HEK293 (cell line): ENCODE results near the gene CYP2S1.

Source experiments
- KLF16 ChIP-seq: fragments of 450-650 bp; formaldehyde crosslinking; IDR thresholded peaks from 2 replicates; pipeline ENCODE4 v1.5.1; 2017; ENCODE audit warnings: missing biosample characterization, missing genetic modification characterization
- KLF9 ChIP-seq: fragments of 450-650 bp; formaldehyde crosslinking; IDR thresholded peaks from 2 replicates; pipeline ENCODE4 v1.5.1; 2016; ENCODE audit warnings: missing biosample characterization, missing genetic modification characterization, low read depth
- RBAK ChIP-seq: fragments of 450-650 bp; formaldehyde crosslinking; IDR thresholded peaks from 2 replicates; pipeline ENCODE4 v1.5.1; 2016; ENCODE audit warnings: missing biosample characterization, missing genetic modification characterization
- YY2 ChIP-seq: fragments of 450-650 bp; formaldehyde crosslinking; IDR thresholded peaks from 2 replicates; pipeline ENCODE4 v1.5.1; 2016; ENCODE audit warnings: missing biosample characterization, missing genetic modification characterization
- ZBTB20 ChIP-seq: fragments of 450-650 bp; formaldehyde crosslinking; IDR thresholded peaks from 2 replicates; pipeline ENCODE4 v1.5.1; 2016; ENCODE audit warnings: missing biosample characterization, missing genetic modification characterization
- ZBTB48 ChIP-seq: fragments of 450-650 bp; formaldehyde crosslinking; IDR thresholded peaks from 2 replicates; pipeline ENCODE4 v1.5.1; 2016; ENCODE audit warnings: missing biosample characterization, missing genetic modification characterization
- ZIC2 ChIP-seq: fragments of 450-650 bp; formaldehyde crosslinking; IDR thresholded peaks from 2 replicates; pipeline ENCODE4 v1.5.1; 2016; ENCODE audit warnings: missing biosample characterization, missing genetic modification characterization
- ZNF112 ChIP-seq: fragments of 450-650 bp; formaldehyde crosslinking; IDR thresholded peaks from 2 replicates; pipeline ENCODE4 v1.5.0; 2017; ENCODE audit warnings: missing biosample characterization, missing genetic modification characterization
- ZNF184 ChIP-seq: fragments of 450-650 bp; IDR thresholded peaks from 2 replicates; pipeline ENCODE4 v1.5.1; 2018; ENCODE audit warnings: missing biosample characterization, mild to moderate bottlenecking, missing genetic modification characterization
- ZNF2 ChIP-seq: fragments of 450-650 bp; formaldehyde crosslinking; IDR thresholded peaks from 2 replicates; pipeline ENCODE4 v1.5.1; 2016; ENCODE audit warnings: missing biosample characterization, missing genetic modification characterization
- ZNF221 ChIP-seq: fragments of 450-650 bp; formaldehyde crosslinking; IDR thresholded peaks from 2 replicates; pipeline ENCODE4 v1.5.1; 2017; ENCODE audit warnings: missing biosample characterization, missing genetic modification characterization, borderline replicate concordance
- ZNF521 ChIP-seq: fragments of 450-650 bp; formaldehyde crosslinking; IDR thresholded peaks from 2 replicates; pipeline ENCODE4 v1.5.1; 2017; ENCODE audit warnings: missing biosample characterization, mild to moderate bottlenecking, missing genetic modification characterization
- ZNF558 ChIP-seq: fragments of 450-650 bp; formaldehyde crosslinking; IDR thresholded peaks from 2 replicates; pipeline ENCODE4 v1.5.1; 2016; ENCODE audit warnings: missing biosample characterization, missing genetic modification characterization
- ZNF624 ChIP-seq: fragments of 450-650 bp; formaldehyde crosslinking; IDR thresholded peaks from 2 replicates; pipeline ENCODE4 v1.5.1; 2017; ENCODE audit warnings: missing biosample characterization, missing genetic modification characterization
- ZNF692 ChIP-seq: fragments of 450-650 bp; formaldehyde crosslinking; IDR thresholded peaks from 2 replicates; pipeline ENCODE4 v1.5.1; 2016; ENCODE audit warnings: missing biosample characterization, missing genetic modification characterization
- ZNF785 ChIP-seq: fragments of 450-650 bp; formaldehyde crosslinking; IDR thresholded peaks from 2 replicates; pipeline ENCODE4 v1.5.1; 2016; ENCODE audit warnings: missing biosample characterization, missing genetic modification characterization
- ZNF792 ChIP-seq: fragments of 450-650 bp; formaldehyde crosslinking; IDR thresholded peaks from 2 replicates; pipeline ENCODE4 v1.5.1; 2016; ENCODE audit warnings: missing biosample characterization, missing genetic modification characterization
- ZSCAN30 ChIP-seq: fragments of 450-650 bp; IDR thresholded peaks from 2 replicates; pipeline ENCODE4 v1.5.1; 2018; ENCODE audit warnings: missing biosample characterization, mild to moderate bottlenecking, missing genetic modification characterization, moderate library complexity
- TF ChIP-seq, protein P1 (sequence below): fragments of 450-650 bp; formaldehyde crosslinking; IDR thresholded peaks from 2 replicates; pipeline ENCODE4 v1.5.1; 2016; ENCODE audit warnings: missing biosample characterization, missing genetic modification characterization
- TF ChIP-seq, protein P2 (sequence below): fragments of 450-650 bp; formaldehyde crosslinking; IDR thresholded peaks from 2 replicates; pipeline ENCODE4 v1.5.1; 2016; ENCODE audit warnings: missing biosample characterization, missing genetic modification characterization, borderline replicate concordance
- TF ChIP-seq, protein P3 (sequence below): fragments of 450-650 bp; formaldehyde crosslinking; IDR thresholded peaks from 2 replicates; pipeline ENCODE4 v1.5.1; 2016; ENCODE audit warnings: missing biosample characterization, missing genetic modification characterization
- TF ChIP-seq, protein P4 (sequence below): fragments of 450-650 bp; formaldehyde crosslinking; IDR thresholded peaks from 2 replicates; pipeline ENCODE4 v1.5.1; 2016; ENCODE audit warnings: missing biosample characterization, missing genetic modification characterization, borderline replicate concordance

Gene CYP2S1

DNA sequence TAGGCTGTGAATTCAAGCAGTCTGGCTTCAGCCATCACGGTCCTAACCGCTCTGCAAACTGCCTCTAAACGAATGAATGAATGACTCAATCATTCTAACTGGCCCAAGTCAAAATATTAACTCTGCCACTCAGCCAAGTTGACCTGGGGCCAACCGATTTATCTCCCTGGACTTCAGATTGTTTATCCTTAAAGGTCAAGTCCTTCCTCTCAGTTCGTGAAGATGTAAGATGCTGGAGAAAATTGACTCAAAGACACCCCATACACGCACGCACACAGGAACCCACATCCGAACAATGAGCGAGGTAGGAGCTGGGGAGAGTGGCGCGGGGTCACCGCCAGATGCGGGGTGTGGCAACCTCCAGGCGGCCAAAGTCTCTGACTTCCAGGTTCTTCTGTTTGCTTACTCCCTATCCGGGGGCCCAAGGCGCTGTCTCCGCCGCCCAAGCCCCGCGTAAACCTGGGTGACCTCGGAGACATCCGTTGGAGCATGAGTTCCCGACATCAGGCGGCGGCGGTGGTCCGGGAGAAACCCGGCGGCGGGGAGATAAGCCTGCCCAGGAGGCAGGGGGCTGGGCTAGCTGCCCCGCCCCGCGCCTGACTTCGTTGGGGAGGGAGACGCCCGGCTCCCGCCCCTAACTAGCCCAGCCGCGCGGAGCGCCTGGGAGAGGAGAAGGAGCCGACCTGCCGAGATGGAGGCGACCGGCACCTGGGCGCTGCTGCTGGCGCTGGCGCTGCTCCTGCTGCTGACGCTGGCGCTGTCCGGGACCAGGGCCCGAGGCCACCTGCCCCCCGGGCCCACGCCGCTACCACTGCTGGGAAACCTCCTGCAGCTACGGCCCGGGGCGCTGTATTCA, at the start of gene CYP2S1 (continued):
- TF ChIP-seq, protein P1, sequence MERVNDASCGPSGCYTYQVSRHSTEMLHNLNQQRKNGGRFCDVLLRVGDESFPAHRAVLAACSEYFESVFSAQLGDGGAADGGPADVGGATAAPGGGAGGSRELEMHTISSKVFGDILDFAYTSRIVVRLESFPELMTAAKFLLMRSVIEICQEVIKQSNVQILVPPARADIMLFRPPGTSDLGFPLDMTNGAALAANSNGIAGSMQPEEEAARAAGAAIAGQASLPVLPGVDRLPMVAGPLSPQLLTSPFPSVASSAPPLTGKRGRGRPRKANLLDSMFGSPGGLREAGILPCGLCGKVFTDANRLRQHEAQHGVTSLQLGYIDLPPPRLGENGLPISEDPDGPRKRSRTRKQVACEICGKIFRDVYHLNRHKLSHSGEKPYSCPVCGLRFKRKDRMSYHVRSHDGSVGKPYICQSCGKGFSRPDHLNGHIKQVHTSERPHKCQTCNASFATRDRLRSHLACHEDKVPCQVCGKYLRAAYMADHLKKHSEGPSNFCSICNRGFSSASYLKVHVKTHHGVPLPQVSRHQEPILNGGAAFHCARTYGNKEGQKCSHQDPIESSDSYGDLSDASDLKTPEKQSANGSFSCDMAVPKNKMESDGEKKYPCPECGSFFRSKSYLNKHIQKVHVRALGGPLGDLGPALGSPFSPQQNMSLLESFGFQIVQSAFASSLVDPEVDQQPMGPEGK (tag by site-specific recombination), result peak; percentile 47; the same call in 1 of the 2 replicates
- no peak for TF ChIP-seq ZNF792 (tag by site-specific recombination)
- TF ChIP-seq, protein P2, sequence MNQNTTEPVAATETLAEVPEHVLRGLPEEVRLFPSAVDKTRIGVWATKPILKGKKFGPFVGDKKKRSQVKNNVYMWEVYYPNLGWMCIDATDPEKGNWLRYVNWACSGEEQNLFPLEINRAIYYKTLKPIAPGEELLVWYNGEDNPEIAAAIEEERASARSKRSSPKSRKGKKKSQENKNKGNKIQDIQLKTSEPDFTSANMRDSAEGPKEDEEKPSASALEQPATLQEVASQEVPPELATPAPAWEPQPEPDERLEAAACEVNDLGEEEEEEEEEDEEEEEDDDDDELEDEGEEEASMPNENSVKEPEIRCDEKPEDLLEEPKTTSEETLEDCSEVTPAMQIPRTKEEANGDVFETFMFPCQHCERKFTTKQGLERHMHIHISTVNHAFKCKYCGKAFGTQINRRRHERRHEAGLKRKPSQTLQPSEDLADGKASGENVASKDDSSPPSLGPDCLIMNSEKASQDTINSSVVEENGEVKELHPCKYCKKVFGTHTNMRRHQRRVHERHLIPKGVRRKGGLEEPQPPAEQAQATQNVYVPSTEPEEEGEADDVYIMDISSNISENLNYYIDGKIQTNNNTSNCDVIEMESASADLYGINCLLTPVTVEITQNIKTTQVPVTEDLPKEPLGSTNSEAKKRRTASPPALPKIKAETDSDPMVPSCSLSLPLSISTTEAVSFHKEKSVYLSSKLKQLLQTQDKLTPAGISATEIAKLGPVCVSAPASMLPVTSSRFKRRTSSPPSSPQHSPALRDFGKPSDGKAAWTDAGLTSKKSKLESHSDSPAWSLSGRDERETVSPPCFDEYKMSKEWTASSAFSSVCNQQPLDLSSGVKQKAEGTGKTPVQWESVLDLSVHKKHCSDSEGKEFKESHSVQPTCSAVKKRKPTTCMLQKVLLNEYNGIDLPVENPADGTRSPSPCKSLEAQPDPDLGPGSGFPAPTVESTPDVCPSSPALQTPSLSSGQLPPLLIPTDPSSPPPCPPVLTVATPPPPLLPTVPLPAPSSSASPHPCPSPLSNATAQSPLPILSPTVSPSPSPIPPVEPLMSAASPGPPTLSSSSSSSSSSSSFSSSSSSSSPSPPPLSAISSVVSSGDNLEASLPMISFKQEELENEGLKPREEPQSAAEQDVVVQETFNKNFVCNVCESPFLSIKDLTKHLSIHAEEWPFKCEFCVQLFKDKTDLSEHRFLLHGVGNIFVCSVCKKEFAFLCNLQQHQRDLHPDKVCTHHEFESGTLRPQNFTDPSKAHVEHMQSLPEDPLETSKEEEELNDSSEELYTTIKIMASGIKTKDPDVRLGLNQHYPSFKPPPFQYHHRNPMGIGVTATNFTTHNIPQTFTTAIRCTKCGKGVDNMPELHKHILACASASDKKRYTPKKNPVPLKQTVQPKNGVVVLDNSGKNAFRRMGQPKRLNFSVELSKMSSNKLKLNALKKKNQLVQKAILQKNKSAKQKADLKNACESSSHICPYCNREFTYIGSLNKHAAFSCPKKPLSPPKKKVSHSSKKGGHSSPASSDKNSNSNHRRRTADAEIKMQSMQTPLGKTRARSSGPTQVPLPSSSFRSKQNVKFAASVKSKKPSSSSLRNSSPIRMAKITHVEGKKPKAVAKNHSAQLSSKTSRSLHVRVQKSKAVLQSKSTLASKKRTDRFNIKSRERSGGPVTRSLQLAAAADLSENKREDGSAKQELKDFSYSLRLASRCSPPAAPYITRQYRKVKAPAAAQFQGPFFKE (tag by site-specific recombination), result no peak
- no peak for TF ChIP-seq ZNF221
- no peak for TF ChIP-seq RBAK (tag by site-specific recombination)
- 0 out of 2 replicates have a peak, but pooled peaks have one; percentile 80 for TF ChIP-seq ZBTB48 (tag by site-specific recombination)
- TF ChIP-seq ZNF624 (tag by site-specific recombination), result no peak
- no peak for TF ChIP-seq ZSCAN30 (tag by site-specific recombination)
- 0 out of 2 replicates have a peak, but pooled peaks have one; percentile 31 for TF ChIP-seq KLF16 (tag by site-specific recombination)
- TF ChIP-seq YY2 (tag by site-specific recombination), result no peak
- TF ChIP-seq, protein P3, sequence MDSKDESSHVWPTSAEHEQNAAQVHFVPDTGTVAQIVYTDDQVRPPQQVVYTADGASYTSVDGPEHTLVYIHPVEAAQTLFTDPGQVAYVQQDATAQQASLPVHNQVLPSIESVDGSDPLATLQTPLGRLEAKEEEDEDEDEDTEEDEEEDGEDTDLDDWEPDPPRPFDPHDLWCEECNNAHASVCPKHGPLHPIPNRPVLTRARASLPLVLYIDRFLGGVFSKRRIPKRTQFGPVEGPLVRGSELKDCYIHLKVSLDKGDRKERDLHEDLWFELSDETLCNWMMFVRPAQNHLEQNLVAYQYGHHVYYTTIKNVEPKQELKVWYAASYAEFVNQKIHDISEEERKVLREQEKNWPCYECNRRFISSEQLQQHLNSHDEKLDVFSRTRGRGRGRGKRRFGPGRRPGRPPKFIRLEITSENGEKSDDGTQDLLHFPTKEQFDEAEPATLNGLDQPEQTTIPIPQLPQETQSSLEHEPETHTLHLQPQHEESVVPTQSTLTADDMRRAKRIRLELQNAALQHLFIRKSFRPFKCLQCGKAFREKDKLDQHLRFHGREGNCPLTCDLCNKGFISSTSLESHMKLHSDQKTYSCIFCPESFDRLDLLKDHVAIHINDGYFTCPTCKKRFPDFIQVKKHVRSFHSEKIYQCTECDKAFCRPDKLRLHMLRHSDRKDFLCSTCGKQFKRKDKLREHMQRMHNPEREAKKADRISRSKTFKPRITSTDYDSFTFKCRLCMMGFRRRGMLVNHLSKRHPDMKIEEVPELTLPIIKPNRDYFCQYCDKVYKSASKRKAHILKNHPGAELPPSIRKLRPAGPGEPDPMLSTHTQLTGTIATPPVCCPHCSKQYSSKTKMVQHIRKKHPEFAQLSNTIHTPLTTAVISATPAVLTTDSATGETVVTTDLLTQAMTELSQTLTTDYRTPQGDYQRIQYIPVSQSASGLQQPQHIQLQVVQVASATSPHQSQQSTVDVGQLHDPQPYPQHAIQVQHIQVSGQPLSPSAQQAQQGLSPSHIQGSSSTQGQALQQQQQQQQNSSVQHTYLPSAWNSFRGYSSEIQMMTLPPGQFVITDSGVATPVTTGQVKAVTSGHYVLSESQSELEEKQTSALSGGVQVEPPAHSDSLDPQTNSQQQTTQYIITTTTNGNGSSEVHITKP (tag by site-specific recombination), result 0 out of 2 replicates have a peak, but pooled peaks have one; percentile 22
- TF ChIP-seq ZNF2 (tag by site-specific recombination), result no peak
- TF ChIP-seq ZNF558 (tag by site-specific recombination), result no peak
- no peak for TF ChIP-seq ZNF785 (tag by site-specific recombination)
- no peak for TF ChIP-seq ZNF112 (tag by site-specific recombination)
- peak; percentile 74 for TF ChIP-seq KLF9 (tag by site-specific recombination)
- TF ChIP-seq ZNF184 (tag by site-specific recombination), result no peak
- TF ChIP-seq, protein P4, sequence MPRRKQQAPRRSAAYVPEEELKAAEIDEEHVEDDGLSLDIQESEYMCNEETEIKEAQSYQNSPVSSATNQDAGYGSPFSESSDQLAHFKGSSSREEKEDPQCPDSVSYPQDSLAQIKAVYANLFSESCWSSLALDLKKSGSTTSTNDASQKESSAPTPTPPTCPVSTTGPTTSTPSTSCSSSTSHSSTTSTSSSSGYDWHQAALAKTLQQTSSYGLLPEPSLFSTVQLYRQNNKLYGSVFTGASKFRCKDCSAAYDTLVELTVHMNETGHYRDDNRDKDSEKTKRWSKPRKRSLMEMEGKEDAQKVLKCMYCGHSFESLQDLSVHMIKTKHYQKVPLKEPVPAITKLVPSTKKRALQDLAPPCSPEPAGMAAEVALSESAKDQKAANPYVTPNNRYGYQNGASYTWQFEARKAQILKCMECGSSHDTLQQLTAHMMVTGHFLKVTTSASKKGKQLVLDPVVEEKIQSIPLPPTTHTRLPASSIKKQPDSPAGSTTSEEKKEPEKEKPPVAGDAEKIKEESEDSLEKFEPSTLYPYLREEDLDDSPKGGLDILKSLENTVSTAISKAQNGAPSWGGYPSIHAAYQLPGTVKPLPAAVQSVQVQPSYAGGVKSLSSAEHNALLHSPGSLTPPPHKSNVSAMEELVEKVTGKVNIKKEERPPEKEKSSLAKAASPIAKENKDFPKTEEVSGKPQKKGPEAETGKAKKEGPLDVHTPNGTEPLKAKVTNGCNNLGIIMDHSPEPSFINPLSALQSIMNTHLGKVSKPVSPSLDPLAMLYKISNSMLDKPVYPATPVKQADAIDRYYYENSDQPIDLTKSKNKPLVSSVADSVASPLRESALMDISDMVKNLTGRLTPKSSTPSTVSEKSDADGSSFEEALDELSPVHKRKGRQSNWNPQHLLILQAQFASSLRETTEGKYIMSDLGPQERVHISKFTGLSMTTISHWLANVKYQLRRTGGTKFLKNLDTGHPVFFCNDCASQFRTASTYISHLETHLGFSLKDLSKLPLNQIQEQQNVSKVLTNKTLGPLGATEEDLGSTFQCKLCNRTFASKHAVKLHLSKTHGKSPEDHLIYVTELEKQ, result no peak
- TF ChIP-seq ZNF692, result 0 out of 2 replicates have a peak, but pooled peaks have one; percentile 18
- TF ChIP-seq ZIC2 (tag by site-specific recombination), result peak; percentile 83
- TF ChIP-seq ZBTB20 (tag by site-specific recombination), result peak; percentile 100
- TF ChIP-seq ZNF521 (tag by site-specific recombination), result no peak
